Ishikawa (cell line): ENCODE measurements around the gene LRPAP1.

Experiments used
- CEBPB ChIP-seq: IDR thresholded peaks from 2 replicates; pipeline ENCODE4 v1.6.1; 2012
- CREB1 ChIP-seq: IDR thresholded peaks from 2 replicates; pipeline ENCODE4 v1.6.1; 2012; ENCODE audit warnings: low read depth
- EGR1 ChIP-seq: IDR thresholded peaks from 2 replicates; pipeline ENCODE4 v1.6.1; 2012
- EP300 ChIP-seq: IDR thresholded peaks from 2 replicates; pipeline ENCODE4 v1.6.1; 2012; ENCODE audit warnings: borderline replicate concordance
- FOXM1 ChIP-seq: IDR thresholded peaks from 2 replicates; pipeline ENCODE4 v1.6.1; 2012; ENCODE audit warnings: low read depth, borderline replicate concordance
- MAX ChIP-seq: IDR thresholded peaks from 2 replicates; pipeline ENCODE4 v1.6.1; 2012
- NFIC ChIP-seq: IDR thresholded peaks from 2 replicates; pipeline ENCODE4 v1.6.1; 2012
- RAD21 ChIP-seq: IDR thresholded peaks from 2 replicates; pipeline ENCODE4 v1.6.1; 2012; ENCODE audit warnings: low read depth
- REST ChIP-seq: IDR thresholded peaks from 2 replicates; pipeline ENCODE4 v1.6.1; 2012; ENCODE audit warnings: low read depth, mild to moderate bottlenecking
- TAF1 ChIP-seq: IDR thresholded peaks from 2 replicates; pipeline ENCODE4 v1.6.1; 2012; ENCODE audit warnings: low read depth, mild to moderate bottlenecking
- TCF12 ChIP-seq: IDR thresholded peaks from 2 replicates; pipeline ENCODE4 v1.6.1; 2012; ENCODE audit warnings: low read depth
- TEAD4 ChIP-seq: IDR thresholded peaks from 2 replicates; pipeline ENCODE4 v1.6.1; 2012
- YY1 ChIP-seq: IDR thresholded peaks from 2 replicates; pipeline ENCODE4 v1.6.1; 2012; ENCODE audit warnings: low read depth
- ZBTB7A ChIP-seq: IDR thresholded peaks from 2 replicates; pipeline ENCODE4 v1.6.1; 2012; ENCODE audit warnings: low read depth
- TF ChIP-seq, protein P1 (sequence below): IDR thresholded peaks from 2 replicates; pipeline ENCODE4 v1.6.1; 2012

LRPAP1 gene

DNA sequence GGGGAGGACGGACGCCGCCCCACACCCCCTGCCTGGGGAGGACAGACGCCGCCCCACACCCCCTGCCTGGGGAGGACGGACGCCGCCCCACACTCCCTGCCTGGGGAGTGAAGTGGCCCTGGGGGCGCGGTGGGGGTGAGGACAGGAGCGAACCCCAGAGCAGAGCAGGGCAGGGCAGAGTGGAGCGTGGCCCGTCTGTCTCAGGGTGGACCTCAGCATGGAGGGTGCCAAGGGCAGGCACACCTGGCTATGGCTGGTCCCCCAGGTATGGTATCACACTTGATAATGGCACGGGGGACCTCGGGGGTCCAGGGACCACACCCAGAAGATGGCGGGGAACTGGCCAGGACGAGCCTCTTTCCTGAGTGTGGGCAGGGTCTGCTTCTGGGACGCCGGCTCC is 9.6 kb downstream of the LRPAP1 start:
- TF ChIP-seq MAX = no peak
- TF ChIP-seq TCF12 = no peak
- no peak for TF ChIP-seq TAF1
- no peak for TF ChIP-seq REST
- TF ChIP-seq, protein P1, sequence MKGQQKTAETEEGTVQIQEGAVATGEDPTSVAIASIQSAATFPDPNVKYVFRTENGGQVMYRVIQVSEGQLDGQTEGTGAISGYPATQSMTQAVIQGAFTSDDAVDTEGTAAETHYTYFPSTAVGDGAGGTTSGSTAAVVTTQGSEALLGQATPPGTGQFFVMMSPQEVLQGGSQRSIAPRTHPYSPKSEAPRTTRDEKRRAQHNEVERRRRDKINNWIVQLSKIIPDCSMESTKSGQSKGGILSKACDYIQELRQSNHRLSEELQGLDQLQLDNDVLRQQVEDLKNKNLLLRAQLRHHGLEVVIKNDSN = no peak
- no peak for TF ChIP-seq TEAD4
- TF ChIP-seq CEBPB = no peak

DNA sequence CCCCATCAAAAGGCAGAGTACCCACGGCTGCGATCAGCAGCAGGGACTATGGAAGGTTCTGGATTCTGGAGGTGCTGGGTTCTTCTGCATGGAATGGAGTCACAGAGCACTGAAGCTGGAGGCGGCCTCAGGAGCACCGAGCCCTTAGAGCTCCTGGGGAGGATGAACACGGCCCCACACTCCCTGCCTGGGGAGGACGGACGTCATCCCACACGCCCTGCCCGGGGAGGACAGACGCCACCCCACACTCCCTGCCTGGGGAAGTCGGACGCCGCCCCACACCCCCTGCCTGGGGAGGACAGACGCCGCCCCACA is 9.9 kb downstream of the LRPAP1 start:
- TF ChIP-seq CEBPB = no peak
- TF ChIP-seq TAF1 = no peak

DNA sequence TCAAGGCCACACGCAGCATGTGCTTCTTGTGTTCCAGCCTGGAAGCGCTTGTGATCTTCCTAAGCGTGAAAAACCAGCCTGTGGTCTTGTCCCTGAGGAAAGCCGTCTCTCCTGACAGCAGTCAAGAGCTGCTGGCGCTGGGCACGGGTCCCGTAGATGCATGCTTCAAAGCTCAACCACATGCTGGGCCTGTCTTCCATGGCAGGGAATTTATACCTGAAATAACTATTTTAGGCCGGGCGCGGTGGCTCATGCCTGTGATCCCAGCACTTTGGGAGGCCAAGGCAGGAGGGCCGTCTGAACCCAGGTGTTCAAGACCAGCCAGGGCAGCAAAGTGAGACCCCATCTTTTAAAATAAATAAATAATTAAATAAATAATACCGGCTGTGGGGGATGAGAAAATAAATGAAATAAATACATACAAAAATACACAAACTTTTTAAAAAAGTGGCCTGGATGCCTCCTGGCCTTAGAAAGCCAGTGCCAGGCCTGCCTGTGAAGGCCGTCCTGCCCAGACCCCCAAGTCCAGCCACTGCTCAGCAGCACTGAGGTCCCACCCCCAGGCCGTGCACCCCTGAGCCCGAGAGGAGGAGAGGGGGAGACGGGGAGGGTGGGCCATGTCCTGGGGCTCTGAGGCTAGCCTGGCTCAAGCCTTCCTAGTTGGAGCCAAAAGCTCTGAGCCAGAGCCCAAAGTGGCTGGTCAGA is 10.4 kb downstream of the LRPAP1 start:
- no peak for TF ChIP-seq TEAD4
- TF ChIP-seq YY1 = no peak
- no peak for TF ChIP-seq TCF12
- no peak for TF ChIP-seq CREB1
- TF ChIP-seq NFIC = no peak
- TF ChIP-seq, protein P1 = no peak
- no peak for TF ChIP-seq MAX
- TF ChIP-seq FOXM1 = no peak
- no peak for TF ChIP-seq CEBPB
- no peak for TF ChIP-seq EP300
- no peak for TF ChIP-seq EGR1
- no peak for TF ChIP-seq TAF1
- TF ChIP-seq REST = no peak
- TF ChIP-seq RAD21 = no peak
- TF ChIP-seq ZBTB7A = no peak

DNA sequence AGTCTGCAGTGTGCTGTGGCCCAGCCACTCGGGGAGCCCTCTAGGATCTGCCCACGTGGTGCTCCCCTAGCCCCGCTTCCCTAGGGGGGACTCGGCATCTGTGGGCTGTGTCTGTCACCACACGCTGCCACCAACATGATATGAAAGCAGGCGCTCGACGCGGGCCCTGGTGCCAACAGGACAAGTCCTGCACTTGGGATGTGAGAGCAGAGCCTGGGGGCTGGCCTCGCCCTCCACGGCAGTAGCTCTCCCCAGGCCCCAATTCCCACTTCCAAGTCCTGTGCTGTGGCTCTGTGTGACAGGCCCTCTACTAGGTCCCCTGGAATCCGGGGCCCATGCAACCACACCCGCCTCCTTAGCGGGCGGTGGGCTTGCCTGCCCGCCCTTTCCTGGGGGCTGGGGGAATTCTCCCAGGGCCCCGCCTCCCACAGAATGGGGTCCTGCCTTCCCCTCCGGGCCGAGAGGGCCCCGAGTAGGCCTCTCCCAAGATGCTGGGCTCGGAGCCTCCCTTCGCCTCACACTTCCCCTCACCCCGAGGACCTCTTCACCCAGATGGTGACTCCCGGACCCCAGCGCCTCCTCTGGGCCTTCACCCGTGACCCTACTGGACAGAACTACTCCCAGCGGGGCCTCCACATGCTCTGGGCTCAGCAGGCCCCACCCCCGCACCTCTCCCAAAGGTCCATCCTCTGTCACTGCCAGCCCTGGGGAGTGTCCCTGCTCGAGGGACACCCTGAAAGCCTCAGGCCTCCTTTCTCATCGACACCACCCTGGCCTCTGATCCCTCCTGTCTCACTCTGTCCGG is 11.2 kb downstream of the LRPAP1 start:
- TF ChIP-seq YY1 (no peak), RAD21 (no peak), FOXM1 (no peak), TAF1 (no peak), CREB1 (no peak), EP300 (no peak), MAX (no peak), EGR1 (no peak), REST (no peak), TCF12 (no peak), ZBTB7A (no peak), TEAD4 (no peak), NFIC (no peak), CEBPB (no peak)
- TF ChIP-seq, protein P1 = no peak
